Body of pancreas (tissue), 4 donors: ENCODE data around the gene HIF1A.

ENCODE experiments used
- POLR2A ChIP-seq, 3 donors: fragments of 450-650 bp; IDR thresholded peaks; one replicate each; pipeline ENCODE4 v1.6.1; 2016; ENCODE audit warnings: antibody characterized with exemption in 3 of 3, mild to moderate bottlenecking in 2 of 3
- TF ChIP-seq, protein P1 (sequence below), 7 experiments: fragments of 450-650 bp in 4 of 7; fragments of 200-600 bp in 3 of 7; sonication (generic) in 3 of 7; IDR thresholded peaks; one replicate each; pipeline ENCODE4 v1.5.1; 2016 to 2019; ENCODE audit warnings: antibody characterized with exemption in 7 of 7

DNA sequence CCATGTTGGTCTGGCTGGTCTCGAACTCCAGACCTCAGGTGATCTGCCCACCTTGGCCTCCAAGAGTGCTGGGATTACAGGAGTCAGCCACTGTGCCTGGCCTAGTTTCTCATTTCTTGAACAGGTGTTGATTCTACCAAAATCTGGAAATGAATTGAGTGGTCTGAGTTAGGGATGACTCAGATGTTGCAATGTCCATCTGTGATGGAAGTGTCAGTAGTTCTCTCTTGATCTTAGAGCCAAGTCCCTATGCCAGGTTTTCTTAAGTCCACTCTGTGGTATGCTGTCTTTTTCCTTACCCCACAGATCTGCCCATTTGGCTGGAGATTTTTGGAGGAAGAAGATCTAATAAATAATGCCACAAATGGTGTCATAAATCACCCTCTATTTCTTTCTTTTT is 79.5 kb downstream of the HIF1A start:
- TF ChIP-seq, protein P1, sequence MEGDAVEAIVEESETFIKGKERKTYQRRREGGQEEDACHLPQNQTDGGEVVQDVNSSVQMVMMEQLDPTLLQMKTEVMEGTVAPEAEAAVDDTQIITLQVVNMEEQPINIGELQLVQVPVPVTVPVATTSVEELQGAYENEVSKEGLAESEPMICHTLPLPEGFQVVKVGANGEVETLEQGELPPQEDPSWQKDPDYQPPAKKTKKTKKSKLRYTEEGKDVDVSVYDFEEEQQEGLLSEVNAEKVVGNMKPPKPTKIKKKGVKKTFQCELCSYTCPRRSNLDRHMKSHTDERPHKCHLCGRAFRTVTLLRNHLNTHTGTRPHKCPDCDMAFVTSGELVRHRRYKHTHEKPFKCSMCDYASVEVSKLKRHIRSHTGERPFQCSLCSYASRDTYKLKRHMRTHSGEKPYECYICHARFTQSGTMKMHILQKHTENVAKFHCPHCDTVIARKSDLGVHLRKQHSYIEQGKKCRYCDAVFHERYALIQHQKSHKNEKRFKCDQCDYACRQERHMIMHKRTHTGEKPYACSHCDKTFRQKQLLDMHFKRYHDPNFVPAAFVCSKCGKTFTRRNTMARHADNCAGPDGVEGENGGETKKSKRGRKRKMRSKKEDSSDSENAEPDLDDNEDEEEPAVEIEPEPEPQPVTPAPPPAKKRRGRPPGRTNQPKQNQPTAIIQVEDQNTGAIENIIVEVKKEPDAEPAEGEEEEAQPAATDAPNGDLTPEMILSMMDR (IDR thresholded peaks at IDR 0.05) = no peak
- no peak for TF ChIP-seq POLR2A (IDR thresholded peaks at IDR 0.05)
